A549 (cell line): ENCODE results near the gene SLC35F3. TPM values are rescaled to one million over a fixed set of nuclear protein-coding genes. Genes with fewer than 3 reads are reported as not detected.

ENCODE experiments used
- ATAC-seq, 2 experiments: fragments of 200-7000 bp in 1 of 2; fragments of >200 bp in 1 of 2; cut with Nextera tagmentation in 1 of 2; cut with Tn5 transposase in 1 of 2; 3 replicates each; pipeline versions ENCODE4 v1.8.0 to v1.9.1; 2018 to 2020; ENCODE audit warnings: mild to moderate bottlenecking in 1 of 2, moderate library complexity in 1 of 2
- CTCF ChIA-PET: fragments of 300-600 bp; sonication (Branson Sonifier 250); formaldehyde crosslinking; extraction: SDS; loops from one replicate; lab custom pipeline; 2021; ENCODE audit warnings: antibody characterized with exemption, inconsistent platforms; lab: Yijun Ruan, JAX
- POLR2A ChIA-PET: fragments of 350-600 bp; formaldehyde crosslinking; extraction: SDS; loops from one replicate; lab custom pipeline; 2021; ENCODE audit warnings: antibody characterized with exemption, inconsistent platforms; lab: Yijun Ruan, JAX
- DNase-seq, 2 experiments: peaks; one replicate each; pipeline versions ENCODE4 v3.0.0 to v3.0.0-alpha.2; 2011 to 2016; ENCODE audit warnings: low read depth in 1 of 2, low spot score in 1 of 2
- FAIRE-seq: peaks from 2 replicates; lab custom pipeline; 2011; peaks lifted over from hg19 to GRCh38; lab: Jason Lieb, UNC
- H3K27ac ChIP-seq, 2 experiments: fragments of >200 bp; sonication (Bioruptor Twin); formaldehyde crosslinking; 3 replicates each; pipeline ENCODE4 v1.5.1; 2016 to 2017
- H3K4me1 ChIP-seq: fragments of >200 bp; sonication (Bioruptor Twin); formaldehyde crosslinking; 3 replicates; pipeline ENCODE4 v1.6.1; 2016
- H3K4me2 ChIP-seq: fragments of >200 bp; sonication (Bioruptor Twin); formaldehyde crosslinking; 3 replicates; pipeline ENCODE4 v1.6.1; 2016
- H3K4me3 ChIP-seq: fragments of >200 bp; sonication (Bioruptor Twin); formaldehyde crosslinking; 3 replicates; pipeline ENCODE4 v1.5.1; 2016
- H3K9me3 ChIP-seq: fragments of >200 bp; sonication (Bioruptor Twin); formaldehyde crosslinking; 3 replicates; pipeline ENCODE4 v1.6.1; 2016
- CEBPB ChIP-seq, 2 experiments: fragments of >200 bp in 1 of 2; sonication (Bioruptor Twin) in 1 of 2; formaldehyde crosslinking in 1 of 2; IDR thresholded peaks; 2 replicates each; pipeline ENCODE4 v1.6.1; 2012 to 2016
- EHF ChIP-seq: fragments of 250-450 bp; sonication (Bioruptor Pico); IDR thresholded peaks from 2 replicates; pipeline ENCODE4 v1.5.0; 2020; ENCODE audit warnings: mild to moderate bottlenecking
- EHMT2 ChIP-seq: fragments of 200-600 bp; sonication (generic); IDR thresholded peaks from 2 replicates; pipeline ENCODE4 v1.6.1; 2016; ENCODE audit warnings: antibody characterized with exemption, low read depth, mild to moderate bottlenecking, moderate library complexity
- ESRRA ChIP-seq: fragments of 150-350 bp; IDR thresholded peaks from 2 replicates; pipeline ENCODE4 v1.6.1; 2014; ENCODE audit warnings: mild to moderate bottlenecking, low read length, borderline replicate concordance
- GATA3 ChIP-seq: IDR thresholded peaks from 2 replicates; pipeline ENCODE4 v1.6.1; 2012; ENCODE audit warnings: borderline replicate concordance
- HOXB5 ChIP-seq: fragments of 250-450 bp; sonication (Bioruptor Pico); IDR thresholded peaks from 2 replicates; pipeline ENCODE4 v1.5.0; 2020; ENCODE audit warnings: mild to moderate bottlenecking, moderate library complexity
- KDM5A ChIP-seq: fragments of 200-600 bp; sonication (generic); IDR thresholded peaks from 2 replicates; pipeline ENCODE4 v1.6.1; 2016; ENCODE audit warnings: antibody characterized with exemption, mild to moderate bottlenecking
- MAFK ChIP-seq: fragments of 450-650 bp; IDR thresholded peaks from 2 replicates; pipeline ENCODE4 v1.6.1; 2014; ENCODE audit not compliant: partially characterized antibody
- MAZ ChIP-seq: fragments of 150-350 bp; IDR thresholded peaks from 2 replicates; pipeline ENCODE4 v1.6.1; 2014; ENCODE audit warnings: antibody characterized with exemption, low read depth, low read length, borderline replicate concordance
- RFX5 ChIP-seq: fragments of 450-650 bp; IDR thresholded peaks from 2 replicates; pipeline ENCODE4 v1.7.1; 2014; ENCODE audit warnings: antibody characterized with exemption, mild to moderate bottlenecking, moderate library complexity
- RNF2 ChIP-seq: fragments of 200-600 bp; sonication (generic); IDR thresholded peaks from 2 replicates; pipeline ENCODE4 v1.6.1; 2016; ENCODE audit warnings: low read depth, mild to moderate bottlenecking, antibody characterized with exemption, moderate library complexity, borderline replicate concordance
- WGBS: methylation state at CpG from one replicate; pipeline ENCODE4 v1.1.6; 2017; ENCODE audit errors: missing lambda C conversion rate; 5-methylcytosine and 5-hydroxymethylcytosine counted together
- polyA plus RNA-seq, 4 experiments: library from polyadenylated mRNA; depleted of rRNA in 3 of 4; stranded (reverse); fragments of >200 nt; fragmentation: RNase III in 1 of 4; extraction: RNeasy Plus Mini Kit Qiagen cat#74134 plus additional on column Dnase treatment in 1 of 4; gene quantifications; 2 replicates in 3 of 4; 3 replicates in 1 of 4; pipeline ENCODE4 v1.2.3, GENCODE V29; 2011 to 2017
- TF ChIP-seq, protein P1 (sequence below): IDR thresholded peaks from 2 replicates; pipeline ENCODE4 v1.6.1; 2012
- TF ChIP-seq, protein P2 (sequence below): IDR thresholded peaks from 2 replicates; pipeline ENCODE4 v1.6.1; 2012; ENCODE audit warnings: low read depth, borderline replicate concordance
- TF ChIP-seq, protein P3 (sequence below): IDR thresholded peaks from 2 replicates; pipeline ENCODE4 v1.6.1; 2012
- TF ChIP-seq, protein P4 (sequence below): fragments of 200-600 bp; sonication (generic); IDR thresholded peaks from 2 replicates; pipeline ENCODE4 v1.6.1; 2016; ENCODE audit warnings: antibody characterized with exemption, mild to moderate bottlenecking, moderate library complexity
- TF ChIP-seq, protein P5 (sequence below): fragments of 150-350 bp; IDR thresholded peaks from 2 replicates; pipeline ENCODE4 v1.6.1; 2014; ENCODE audit warnings: low read depth, mild to moderate bottlenecking, low read length

Gene SLC35F3
- polyA plus RNA-seq, 2 of the 4 experiments (the other 2 are of a cell fraction): 5.5 to 7.8 TPM

DNA sequence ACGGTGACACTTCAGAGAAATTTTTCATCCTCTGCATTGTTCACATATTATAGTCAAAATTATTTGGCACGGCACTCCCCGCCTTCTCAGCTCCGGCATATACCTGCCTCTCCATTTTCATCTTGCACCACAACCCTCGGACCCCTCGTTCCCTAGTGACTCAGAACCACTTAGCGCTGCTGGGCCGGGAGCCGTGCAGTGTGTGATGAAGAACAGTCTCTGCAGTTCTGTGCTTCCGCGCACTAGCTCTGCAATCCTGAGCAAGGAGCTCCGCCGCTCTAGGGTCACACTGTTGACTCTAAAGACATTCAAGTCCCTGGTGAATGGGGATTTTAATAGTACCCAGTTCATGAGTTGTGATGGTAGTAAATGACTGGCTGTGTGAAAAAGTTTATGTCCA lies 221.2 kb downstream of the SLC35F3 start:
- no peak overlapping the region for H3K4me2 ChIP-seq
- peak in 1 of 2 experiments; percentile 29; a peak in 2 of 6 replicates for ATAC-seq
- no peak overlapping the region for H3K4me3 ChIP-seq
- H3K4me1 ChIP-seq: peaks cover 23% of the 10 kb centered on the region
- TF ChIP-seq, protein P1, sequence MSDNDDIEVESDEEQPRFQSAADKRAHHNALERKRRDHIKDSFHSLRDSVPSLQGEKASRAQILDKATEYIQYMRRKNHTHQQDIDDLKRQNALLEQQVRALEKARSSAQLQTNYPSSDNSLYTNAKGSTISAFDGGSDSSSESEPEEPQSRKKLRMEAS: no peak
- TF ChIP-seq RNF2 (no peak), EHMT2 (no peak), EHF (CRISPR knock-in tag) (no peak), RFX5 (no peak)
- TF ChIP-seq, protein P2, sequence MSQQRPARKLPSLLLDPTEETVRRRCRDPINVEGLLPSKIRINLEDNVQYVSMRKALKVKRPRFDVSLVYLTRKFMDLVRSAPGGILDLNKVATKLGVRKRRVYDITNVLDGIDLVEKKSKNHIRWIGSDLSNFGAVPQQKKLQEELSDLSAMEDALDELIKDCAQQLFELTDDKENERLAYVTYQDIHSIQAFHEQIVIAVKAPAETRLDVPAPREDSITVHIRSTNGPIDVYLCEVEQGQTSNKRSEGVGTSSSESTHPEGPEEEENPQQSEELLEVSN: no peak
- TF ChIP-seq, protein P3, sequence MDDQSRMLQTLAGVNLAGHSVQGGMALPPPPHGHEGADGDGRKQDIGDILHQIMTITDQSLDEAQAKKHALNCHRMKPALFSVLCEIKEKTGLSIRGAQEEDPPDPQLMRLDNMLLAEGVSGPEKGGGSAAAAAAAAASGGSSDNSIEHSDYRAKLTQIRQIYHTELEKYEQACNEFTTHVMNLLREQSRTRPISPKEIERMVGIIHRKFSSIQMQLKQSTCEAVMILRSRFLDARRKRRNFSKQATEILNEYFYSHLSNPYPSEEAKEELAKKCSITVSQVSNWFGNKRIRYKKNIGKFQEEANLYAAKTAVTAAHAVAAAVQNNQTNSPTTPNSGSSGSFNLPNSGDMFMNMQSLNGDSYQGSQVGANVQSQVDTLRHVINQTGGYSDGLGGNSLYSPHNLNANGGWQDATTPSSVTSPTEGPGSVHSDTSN: no peak
- CTCF ChIA-PET: interaction anchor here (0.6 to 11.5 kb wide), 15 partner anchors 9 to 420 kb away, joined by 3 to 116 read pairs (median 6); partner anchors contain the start of genes SLC35F3 and TARBP1
- DNase-seq: no peak
- H3K9me3 ChIP-seq: no peaks in the 10 kb centered on the region
- H3K27ac ChIP-seq: peak overlapping the region in 1 of 2 experiments; percentile 38; a peak in 2 of 6 replicates
- WGBS: 95% methylated on average over 13 of the region's 13 CpGs
- POLR2A ChIA-PET: no interaction called here
- FAIRE-seq: no peak

DNA sequence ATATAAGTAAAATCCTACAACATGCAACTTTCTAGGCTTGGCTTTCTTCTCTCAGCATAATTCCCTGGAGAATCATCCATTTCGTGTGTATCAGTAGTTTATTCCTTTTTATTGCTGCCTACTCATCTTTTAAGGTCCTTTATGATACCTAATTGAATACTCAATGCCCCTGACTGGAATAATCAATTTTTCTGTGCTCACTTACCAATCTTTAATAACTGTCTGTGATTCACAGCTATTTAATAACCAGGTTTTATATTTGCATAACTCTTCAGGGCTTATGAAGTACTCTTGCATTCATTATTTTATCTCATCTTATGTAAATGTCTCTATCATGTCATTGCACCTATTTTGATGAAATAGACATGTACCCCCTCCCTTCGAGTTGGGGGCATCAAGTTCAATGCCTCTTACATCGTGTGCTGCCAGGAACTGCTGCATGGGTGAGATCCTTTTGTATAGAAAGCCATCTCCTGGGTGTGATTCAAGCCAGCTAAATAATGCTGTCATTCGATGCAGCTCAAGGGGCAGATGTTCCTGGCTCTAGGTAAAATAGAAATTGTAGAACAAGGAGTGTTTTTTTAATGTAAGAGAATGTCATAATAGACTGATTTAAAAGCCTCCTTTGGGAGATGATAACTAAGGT lies 222.7 kb downstream of the SLC35F3 start:
- no peaks in the 10 kb centered on the region for H3K9me3 ChIP-seq
- no peak overlapping the region for H3K4me2 ChIP-seq
- CTCF ChIA-PET: interaction anchor here (0.6 to 11.5 kb wide), 8 partner anchors 10 to 687 kb away, joined by 3 to 116 read pairs (median 18); no protein-coding TSS in a partner anchor
- 46% methylated on average over 4 of the region's 4 CpGs for WGBS
- H3K4me1 ChIP-seq: peaks cover 29% of the 10 kb centered on the region
- peak overlapping the region in 1 of 2 experiments; percentile 54; a peak in 3 of 6 replicates for H3K27ac ChIP-seq
- FAIRE-seq (no peak), ATAC-seq (no peak), DNase-seq (no peak)
- TF ChIP-seq ESRRA (no peak), KDM5A (no peak), MAZ (no peak)
- TF ChIP-seq, protein P2: no peak
- TF ChIP-seq, protein P4, sequence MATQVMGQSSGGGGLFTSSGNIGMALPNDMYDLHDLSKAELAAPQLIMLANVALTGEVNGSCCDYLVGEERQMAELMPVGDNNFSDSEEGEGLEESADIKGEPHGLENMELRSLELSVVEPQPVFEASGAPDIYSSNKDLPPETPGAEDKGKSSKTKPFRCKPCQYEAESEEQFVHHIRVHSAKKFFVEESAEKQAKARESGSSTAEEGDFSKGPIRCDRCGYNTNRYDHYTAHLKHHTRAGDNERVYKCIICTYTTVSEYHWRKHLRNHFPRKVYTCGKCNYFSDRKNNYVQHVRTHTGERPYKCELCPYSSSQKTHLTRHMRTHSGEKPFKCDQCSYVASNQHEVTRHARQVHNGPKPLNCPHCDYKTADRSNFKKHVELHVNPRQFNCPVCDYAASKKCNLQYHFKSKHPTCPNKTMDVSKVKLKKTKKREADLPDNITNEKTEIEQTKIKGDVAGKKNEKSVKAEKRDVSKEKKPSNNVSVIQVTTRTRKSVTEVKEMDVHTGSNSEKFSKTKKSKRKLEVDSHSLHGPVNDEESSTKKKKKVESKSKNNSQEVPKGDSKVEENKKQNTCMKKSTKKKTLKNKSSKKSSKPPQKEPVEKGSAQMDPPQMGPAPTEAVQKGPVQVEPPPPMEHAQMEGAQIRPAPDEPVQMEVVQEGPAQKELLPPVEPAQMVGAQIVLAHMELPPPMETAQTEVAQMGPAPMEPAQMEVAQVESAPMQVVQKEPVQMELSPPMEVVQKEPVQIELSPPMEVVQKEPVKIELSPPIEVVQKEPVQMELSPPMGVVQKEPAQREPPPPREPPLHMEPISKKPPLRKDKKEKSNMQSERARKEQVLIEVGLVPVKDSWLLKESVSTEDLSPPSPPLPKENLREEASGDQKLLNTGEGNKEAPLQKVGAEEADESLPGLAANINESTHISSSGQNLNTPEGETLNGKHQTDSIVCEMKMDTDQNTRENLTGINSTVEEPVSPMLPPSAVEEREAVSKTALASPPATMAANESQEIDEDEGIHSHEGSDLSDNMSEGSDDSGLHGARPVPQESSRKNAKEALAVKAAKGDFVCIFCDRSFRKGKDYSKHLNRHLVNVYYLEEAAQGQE: no peak
- POLR2A ChIA-PET: interaction anchor here (0.8 kb wide), 1 partner anchor 183 kb away, joined by 3 read pairs; no protein-coding TSS in a partner anchor
- H3K4me3 ChIP-seq: no peak overlapping the region

DNA sequence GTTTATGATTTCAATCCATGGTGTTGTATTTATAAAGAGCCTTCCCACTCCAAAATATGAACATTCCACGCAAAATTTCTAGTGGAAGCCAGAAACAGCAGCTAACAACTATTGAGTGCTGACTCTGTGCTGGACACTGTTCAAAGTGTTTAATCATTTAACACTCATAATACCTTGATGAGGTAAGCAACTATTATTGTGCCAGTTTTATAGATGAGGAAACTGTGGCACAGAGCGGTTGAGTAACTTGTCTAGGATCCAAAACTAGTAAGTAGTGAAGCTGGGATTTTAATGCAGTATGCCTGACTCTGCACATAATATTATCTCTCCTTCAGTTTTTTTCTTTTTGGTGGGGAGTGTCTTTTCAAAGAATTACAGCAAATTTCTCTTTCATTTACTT lies 228.3 kb downstream of the SLC35F3 start:
- CTCF ChIA-PET: interaction anchor here (1.2 to 1.5 kb wide), 2 partner anchors 19 to 177 kb away, joined by 4 to 9 read pairs; no protein-coding TSS in a partner anchor

More for the DNA sequence above, 228.3 kb downstream of the SLC35F3 start:
- no peak; a peak in 1 of 6 replicates for ATAC-seq
- no peak for TF ChIP-seq HOXB5
- TF ChIP-seq MAFK: peak; percentile 22
- TF ChIP-seq, protein P5, sequence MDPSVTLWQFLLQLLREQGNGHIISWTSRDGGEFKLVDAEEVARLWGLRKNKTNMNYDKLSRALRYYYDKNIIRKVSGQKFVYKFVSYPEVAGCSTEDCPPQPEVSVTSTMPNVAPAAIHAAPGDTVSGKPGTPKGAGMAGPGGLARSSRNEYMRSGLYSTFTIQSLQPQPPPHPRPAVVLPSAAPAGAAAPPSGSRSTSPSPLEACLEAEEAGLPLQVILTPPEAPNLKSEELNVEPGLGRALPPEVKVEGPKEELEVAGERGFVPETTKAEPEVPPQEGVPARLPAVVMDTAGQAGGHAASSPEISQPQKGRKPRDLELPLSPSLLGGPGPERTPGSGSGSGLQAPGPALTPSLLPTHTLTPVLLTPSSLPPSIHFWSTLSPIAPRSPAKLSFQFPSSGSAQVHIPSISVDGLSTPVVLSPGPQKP: no peak
- TF ChIP-seq GATA3: peak; percentile 36; the same call in 1 of the 2 replicates
- peak in 1 of 2 experiments; percentile 38; a peak in 1 of 4 replicates for TF ChIP-seq CEBPB (IDR thresholded peaks at IDR 0.05)
- TF ChIP-seq, all 56 proteins: peak for 3
- H3K27ac ChIP-seq: peak overlapping the region; percentile 54 to 59; a peak in 4 of 6 replicates
- POLR2A ChIA-PET: no interaction called here
- FAIRE-seq (peak; percentile 67), DNase-seq (no peak)
- no peaks in the 10 kb centered on the region for H3K9me3 ChIP-seq
- no peak overlapping the region for H3K4me3 ChIP-seq
- 60% methylated on average over 2 of the region's 2 CpGs for WGBS
- peaks cover 24% of the 10 kb centered on the region for H3K4me1 ChIP-seq
- H3K4me2 ChIP-seq: peak overlapping the region; percentile 32
